Activated B cell treated with CpG ODN at 0.5 μM for 24 hours (primary cell): Measurements from ENCODE around the gene GLOD4. TPM values are rescaled to one million over a fixed set of nuclear protein-coding genes. Genes with fewer than 3 reads are reported as not detected.
"Not testable (repeated sequence)": the region's sequence is repeated elsewhere in the genome, so short reads cannot be mapped to it uniquely, and the experiment has no call there.

Experiments used
- ATAC-seq: fragments of 200-7000 bp; cut with Tn5 transposase; one replicate; pipeline ENCODE4 v1.10.0; 2021; ENCODE audit warnings: low read depth, mild to moderate bottlenecking, moderate library complexity
- CTCF ChIA-PET: fragments of 350-600 bp; sonication (Branson Sonifier 250); formaldehyde crosslinking; loops from one replicate; lab custom pipeline; 2021; ENCODE audit warnings: antibody characterized with exemption; lab: Charles Lee
- POLR2A ChIA-PET: fragments of 350-600 bp; sonication (Branson Sonifier 250); formaldehyde crosslinking; loops from one replicate; lab custom pipeline; 2021; ENCODE audit warnings: antibody characterized with exemption; lab: Charles Lee
- DNase-seq: peaks from one replicate; pipeline ENCODE4 v3.0.0; 2022
- H3K27ac Mint-ChIP-seq: one replicate; pipeline ENCODE4 v1.8.0; 2020; ENCODE audit warnings: mixed read lengths
- H3K27me3 Mint-ChIP-seq: one replicate; pipeline ENCODE4 v1.8.0; 2021; ENCODE audit warnings: mixed read lengths
- H3K36me3 Mint-ChIP-seq: one replicate; pipeline ENCODE4 v1.8.0; 2021; ENCODE audit warnings: low read depth, mixed read lengths
- H3K4me1 Mint-ChIP-seq: one replicate; pipeline ENCODE4 v1.8.0; 2021; ENCODE audit warnings: mixed read lengths
- H3K4me3 Mint-ChIP-seq: one replicate; pipeline ENCODE4 v1.8.0; 2020; ENCODE audit warnings: mild to moderate bottlenecking, mixed read lengths
- H3K9me3 Mint-ChIP-seq: one replicate; pipeline ENCODE4 v1.8.0; 2020; ENCODE audit warnings: mixed read lengths
- CTCF ChIP-seq: fragments of 200-600 bp; IDR thresholded peaks from one replicate; pipeline ENCODE4 v1.8.0; 2022; ENCODE audit warnings: antibody characterized with exemption, mild to moderate bottlenecking
- intact Hi-C: fragments of 100-400 bp; cut with micrococcal nuclease; formaldehyde crosslinking; loops from one replicate; pipeline ENCODE4 v1.15.1; 2024
- total RNA-seq: library from RNA; stranded (reverse); gene quantifications from 2 replicates; pipeline ENCODE4 v1.2.3, GENCODE V29; 2022

Gene GLOD4
- total RNA-seq, 1 donor from 2014 or later: 51.4 TPM

- POLR2A ChIA-PET: no interaction called here
- no peaks in the 10 kb centered on the region for H3K9me3 Mint-ChIP-seq
Measured at GRCh38 chr17:806781-807522, 24.9 kb upstream of the GLOD4 start.

GRCh38 chr17:806346-806745 is 24.3 kb upstream of the GLOD4 start:
- Mint-ChIP-seq H3K4me1 (no peaks in the 10 kb centered on the region), H3K4me3 (no peak overlapping the region), H3K36me3 (no peaks in the 10 kb centered on the region), H3K27me3 (no peaks in the 10 kb centered on the region), H3K27ac (no peak overlapping the region), H3K9me3 (no peaks in the 10 kb centered on the region)
- POLR2A ChIA-PET: no interaction called here
- DNase-seq (no peak), ATAC-seq (no peak)
- no peak for TF ChIP-seq CTCF
- intact Hi-C loops: no loop called here
- CTCF ChIA-PET: no interaction called here

More at GRCh38 chr17:806781-807522, 24.9 kb upstream of the GLOD4 start:
- CTCF ChIA-PET: no interaction called here
- no peaks in the 10 kb centered on the region for H3K4me1 Mint-ChIP-seq
- no peaks in the 10 kb centered on the region for H3K36me3 Mint-ChIP-seq
- no peak for TF ChIP-seq CTCF
- DNase-seq (no peak), ATAC-seq (no peak)
- no peak overlapping the region for H3K4me3 Mint-ChIP-seq
- intact Hi-C loops: no loop called here
- no peaks in the 10 kb centered on the region for H3K27me3 Mint-ChIP-seq
- no peak overlapping the region for H3K27ac Mint-ChIP-seq

GRCh38 chr17:805886-806285 is 23.8 kb upstream of the GLOD4 start:
- H3K27me3 Mint-ChIP-seq, H3K4me3 Mint-ChIP-seq, CTCF ChIA-PET, H3K36me3 Mint-ChIP-seq, DNase-seq, H3K27ac Mint-ChIP-seq, H3K4me1 Mint-ChIP-seq, ATAC-seq, POLR2A ChIA-PET, intact Hi-C loops, H3K9me3 Mint-ChIP-seq: not testable (repeated sequence)

GRCh38 chr17:804541-805435 is 22.7 kb upstream of the GLOD4 start:
- DNase-seq: no peak
- Mint-ChIP-seq H3K9me3 (no peaks in the 10 kb centered on the region), H3K4me3 (no peak overlapping the region), H3K27me3 (no peaks in the 10 kb centered on the region), H3K4me1 (no peaks in the 10 kb centered on the region), H3K36me3 (no peaks in the 10 kb centered on the region), H3K27ac (no peak overlapping the region)
- CTCF ChIA-PET: no interaction called here
- no peak for ATAC-seq
- POLR2A ChIA-PET: no interaction called here
- TF ChIP-seq CTCF: no peak
- intact Hi-C loops: no loop called here

- Mint-ChIP-seq H3K27ac (no peak overlapping the region), H3K36me3 (no peaks in the 10 kb centered on the region), H3K4me1 (no peaks in the 10 kb centered on the region), H3K9me3 (no peaks in the 10 kb centered on the region), H3K4me3 (no peak overlapping the region), H3K27me3 (no peaks in the 10 kb centered on the region)
- CTCF ChIA-PET: no interaction called here
- ATAC-seq: no peak
- intact Hi-C loops: no loop called here
- POLR2A ChIA-PET: no interaction called here
- TF ChIP-seq CTCF: no peak
- no peak for DNase-seq
Measured at GRCh38 chr17:802901-803881, 21.1 kb upstream of the GLOD4 start.
